HG03469 (cell line): ENCODE measurements around the gene PRR19.

ENCODE experiments used
- ATAC-seq: cut with Tn5 transposase; IDR thresholded peaks from one replicate; pipeline ENCODE4 v1.9.1; 2021; ENCODE audit warnings: mild to moderate bottlenecking, moderate library complexity, moderate number of reproducible peaks; ENCODE audit not compliant: unreplicated experiment

Gene PRR19

GRCh38 chr19:42281827-42282762 lies 19.8 kb upstream of the PRR19 start:
- ATAC-seq = no peak

GRCh38 chr19:42282819-42283187 lies 19.1 kb upstream of the PRR19 start:
- ATAC-seq = no peak

GRCh38 chr19:42283188-42284065 lies 18.5 kb upstream of the PRR19 start:
- ATAC-seq = no peak

GRCh38 chr19:42284066-42284501 lies 17.8 kb upstream of the PRR19 start:
- no peak for ATAC-seq

- ATAC-seq = no peak
Observed at GRCh38 chr19:42284591-42285341, 17.2 kb upstream of the PRR19 start.

GRCh38 chr19:42285541-42285941 lies 16.4 kb upstream of the PRR19 start:
- no peak for ATAC-seq

GRCh38 chr19:42285988-42286348 lies 16.0 kb upstream of the PRR19 start:
- ATAC-seq = no peak

- no peak for ATAC-seq
Observed at GRCh38 chr19:42286349-42287016, 15.4 kb upstream of the PRR19 start.

- no peak for ATAC-seq
Observed at GRCh38 chr19:42287017-42287826, 14.7 kb upstream of the PRR19 start.

- no peak for ATAC-seq
Observed at GRCh38 chr19:42287827-42288107, 14.2 kb upstream of the PRR19 start.

- no peak for ATAC-seq
Observed at GRCh38 chr19:42288387-42288786, 13.5 kb upstream of the PRR19 start.

- ATAC-seq = no peak
Observed at GRCh38 chr19:42288881-42289555, 12.9 kb upstream of the PRR19 start.

GRCh38 chr19:42289556-42290041 lies 12.3 kb upstream of the PRR19 start:
- ATAC-seq = no peak

- ATAC-seq = no peak
Observed at GRCh38 chr19:42290136-42290522, 11.8 kb upstream of the PRR19 start.

GRCh38 chr19:42290523-42291434 lies 11.2 kb upstream of the PRR19 start:
- ATAC-seq = no peak

GRCh38 chr19:42291435-42291810 lies 10.5 kb upstream of the PRR19 start:
- ATAC-seq = no peak

GRCh38 chr19:42292042-42292960 lies 9.6 kb upstream of the PRR19 start:
- ATAC-seq = no peak
